Testis (tissue), 3 donors: ENCODE data around the gene ADAMTS6. TPM values are rescaled to one million over a fixed set of nuclear protein-coding genes. Genes with fewer than 3 reads are reported as not detected.

Experiments
- DNase-seq: peaks from one replicate; pipeline ENCODE4 v3.0.0-alpha.2; 2019
- H3K27ac ChIP-seq, 2 donors: fragments of 200-600 bp; sonication (generic); one replicate each; pipeline ENCODE4 v1.5.1; 2019
- H3K27me3 ChIP-seq: fragments of 200-600 bp; sonication (generic); one replicate; pipeline ENCODE4 v1.5.1; 2019
- H3K36me3 ChIP-seq: fragments of 200-600 bp; sonication (generic); one replicate; pipeline ENCODE4 v1.5.1; 2017; ENCODE audit warnings: low read depth; ENCODE audit errors: missing control alignments
- H3K4me1 ChIP-seq: fragments of 200-600 bp; sonication (generic); one replicate; pipeline ENCODE4 v1.5.1; 2019
- H3K4me3 ChIP-seq, 2 donors: fragments of 200-600 bp; sonication (generic); one replicate each; pipeline ENCODE4 v1.5.1; 2017 to 2019
- H3K9me3 ChIP-seq: fragments of 200-600 bp; sonication (generic); one replicate; pipeline ENCODE4 v1.5.1; 2017
- POLR2A ChIP-seq: fragments of 450-650 bp; IDR thresholded peaks from one replicate; pipeline ENCODE4 v1.6.1; 2017; ENCODE audit warnings: antibody characterized with exemption, mild to moderate bottlenecking, moderate library complexity
- WGBS, 2 donors: methylation state at CpG; one replicate each; pipeline ENCODE4 v1.1.5; 2018; 5-methylcytosine and 5-hydroxymethylcytosine counted together
- intact Hi-C: fragments of 100-400 bp; cut with DNase I; formaldehyde crosslinking; loops from one replicate; pipeline ENCODE4 v1.15.1; 2023; ENCODE audit warnings: low total_unique reads
- polyA plus RNA-seq: library from polyadenylated mRNA; stranded (reverse); fragments of 350-450 nt; fragmentation: Illumina TruSeq; extraction: RNeasy Lipid Tissue Mini Kit (QIAGEN cat#74804); gene quantifications from one replicate; pipeline ENCODE4 v1.2.3, GENCODE V29; 2014; ENCODE audit warnings: low read depth, low replicate concordance; ENCODE audit not compliant: insufficient read depth
- total RNA-seq, 2 donors: library from RNA; depleted of rRNA; stranded (reverse); fragments of >200 nt; gene quantifications; one replicate each; pipeline ENCODE4 v1.2.3, GENCODE V29; 2016
- TF ChIP-seq, protein P1 (sequence below), 3 experiments: fragments of 450-650 bp in 2 of 3; fragments of 200-600 bp in 1 of 3; sonication (generic) in 1 of 3; IDR thresholded peaks; one replicate each; pipeline ENCODE4 v1.5.1; 2016 to 2019; ENCODE audit warnings: antibody characterized with exemption in 3 of 3, mild to moderate bottlenecking in 2 of 3, moderate library complexity in 1 of 3

ADAMTS6 gene
- total and polyA plus RNA-seq, 3 donors from 2014 or later = 4.1 to 43.1 (median 25.5) TPM

DNA sequence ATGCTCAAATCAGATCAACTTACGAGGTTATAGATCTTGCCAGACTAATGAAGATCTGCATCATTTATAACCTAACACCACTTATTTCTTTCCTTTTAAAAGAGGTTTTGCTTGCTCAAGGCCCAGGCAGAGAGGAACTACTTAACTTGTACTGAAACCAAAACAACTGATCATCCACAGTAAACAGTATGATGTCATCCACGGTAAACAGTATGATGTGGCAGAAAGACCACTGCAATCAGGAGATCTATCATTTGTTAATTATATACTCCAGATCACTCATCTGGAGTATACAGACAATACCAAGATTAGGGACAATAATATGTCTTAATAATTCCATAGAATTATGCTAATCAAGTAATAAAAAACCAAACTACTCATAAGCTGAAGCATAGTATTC lies 116.8 kb downstream of the ADAMTS6 start:
- Histone ChIP-seq H3K27ac (no peak overlapping the region), H3K27me3 (no peaks in the 10 kb centered on the region), H3K9me3 (no peaks in the 10 kb centered on the region), H3K4me3 (no peak overlapping the region), H3K36me3 (no peaks in the 10 kb centered on the region), H3K4me1 (no peaks in the 10 kb centered on the region)
- intact Hi-C loops = no loop called here
- TF ChIP-seq POLR2A = no peak
- TF ChIP-seq, protein P1, sequence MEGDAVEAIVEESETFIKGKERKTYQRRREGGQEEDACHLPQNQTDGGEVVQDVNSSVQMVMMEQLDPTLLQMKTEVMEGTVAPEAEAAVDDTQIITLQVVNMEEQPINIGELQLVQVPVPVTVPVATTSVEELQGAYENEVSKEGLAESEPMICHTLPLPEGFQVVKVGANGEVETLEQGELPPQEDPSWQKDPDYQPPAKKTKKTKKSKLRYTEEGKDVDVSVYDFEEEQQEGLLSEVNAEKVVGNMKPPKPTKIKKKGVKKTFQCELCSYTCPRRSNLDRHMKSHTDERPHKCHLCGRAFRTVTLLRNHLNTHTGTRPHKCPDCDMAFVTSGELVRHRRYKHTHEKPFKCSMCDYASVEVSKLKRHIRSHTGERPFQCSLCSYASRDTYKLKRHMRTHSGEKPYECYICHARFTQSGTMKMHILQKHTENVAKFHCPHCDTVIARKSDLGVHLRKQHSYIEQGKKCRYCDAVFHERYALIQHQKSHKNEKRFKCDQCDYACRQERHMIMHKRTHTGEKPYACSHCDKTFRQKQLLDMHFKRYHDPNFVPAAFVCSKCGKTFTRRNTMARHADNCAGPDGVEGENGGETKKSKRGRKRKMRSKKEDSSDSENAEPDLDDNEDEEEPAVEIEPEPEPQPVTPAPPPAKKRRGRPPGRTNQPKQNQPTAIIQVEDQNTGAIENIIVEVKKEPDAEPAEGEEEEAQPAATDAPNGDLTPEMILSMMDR (IDR thresholded peaks at IDR 0.05) = no peak
- WGBS, 2 donors = 94 to 97% methylated on average over 2 of the region's 2 CpGs
- DNase-seq = no peak

DNA sequence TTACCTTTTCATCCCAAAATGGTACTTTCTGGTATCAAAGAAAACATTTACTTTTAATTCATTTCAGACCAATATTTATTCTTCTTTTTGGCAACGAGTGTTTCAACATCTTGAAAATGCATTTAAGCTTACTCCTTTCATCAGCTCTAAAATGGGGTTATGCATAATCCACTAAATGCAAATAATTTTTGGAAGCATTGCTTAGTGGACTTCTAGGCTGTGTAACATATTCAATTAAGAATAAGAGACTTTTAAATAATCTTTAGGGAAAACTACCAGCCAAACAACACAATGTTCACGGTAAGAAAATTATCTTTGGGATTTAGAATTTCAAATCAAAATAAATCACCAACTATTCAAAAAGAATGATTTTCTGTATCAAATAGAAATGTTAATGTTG lies 118.2 kb downstream of the ADAMTS6 start:
- no peak for DNase-seq
- intact Hi-C loops = no loop called here
- WGBS, 2 donors = 73 to 74% methylated on average over 2 of the region's 2 CpGs
- Histone ChIP-seq H3K4me1 (no peaks in the 10 kb centered on the region), H3K27ac (no peak overlapping the region), H3K9me3 (no peaks in the 10 kb centered on the region), H3K4me3 (no peak overlapping the region), H3K27me3 (no peaks in the 10 kb centered on the region), H3K36me3 (no peaks in the 10 kb centered on the region)
- TF ChIP-seq, protein P1 (IDR thresholded peaks at IDR 0.05) = no peak
- no peak for TF ChIP-seq POLR2A

DNA sequence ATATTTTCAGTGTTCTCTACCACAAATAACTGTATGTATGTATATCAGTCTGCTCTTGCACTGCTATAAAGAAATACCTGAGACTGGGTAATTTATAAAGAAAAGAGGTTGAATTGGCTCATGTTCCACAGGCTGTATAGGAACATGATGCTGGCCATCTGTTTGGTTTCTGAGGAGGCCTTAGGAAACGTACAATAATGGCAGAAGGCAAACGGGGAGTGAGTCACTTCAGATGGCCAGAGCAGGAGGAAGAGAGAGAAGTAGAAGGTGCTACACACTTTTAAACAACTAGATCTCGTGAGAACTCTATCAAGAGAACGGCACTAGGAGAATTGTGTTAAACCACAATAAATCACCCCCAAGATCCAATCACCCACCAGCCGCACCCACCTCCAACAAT lies 121.7 kb downstream of the ADAMTS6 start:
- Histone ChIP-seq H3K27me3 (no peaks in the 10 kb centered on the region), H3K27ac (no peak overlapping the region), H3K9me3 (no peaks in the 10 kb centered on the region), H3K4me1 (no peaks in the 10 kb centered on the region), H3K4me3 (no peak overlapping the region), H3K36me3 (no peaks in the 10 kb centered on the region)
- intact Hi-C loops = no loop called here
- TF ChIP-seq, protein P1 (IDR thresholded peaks at IDR 0.05) = no peak
- no peak for TF ChIP-seq POLR2A
- 72 to 79% methylated on average over 5 of the region's 5 CpGs for WGBS, 2 donors
- DNase-seq = no peak

DNA sequence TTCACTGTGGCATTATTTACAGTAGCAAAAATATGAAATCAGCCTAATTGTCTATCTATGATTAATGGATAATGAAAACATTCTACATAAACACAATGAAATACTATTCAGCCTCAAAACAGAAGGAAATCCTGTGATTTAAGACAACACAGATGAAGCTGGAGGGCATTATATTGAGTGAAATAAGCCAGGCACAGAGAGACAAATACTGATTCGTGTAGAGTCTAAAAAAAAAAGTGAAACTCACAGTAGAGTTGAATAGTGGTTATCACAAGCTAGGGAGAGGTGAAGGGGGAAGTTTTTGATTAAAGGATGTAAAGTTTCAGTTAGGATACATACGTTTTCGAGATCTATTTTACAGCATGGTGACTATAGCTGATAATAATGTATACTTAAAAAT lies 122.2 kb downstream of the ADAMTS6 start:
- no peaks in the 10 kb centered on the region for H3K4me1 ChIP-seq

DNA sequence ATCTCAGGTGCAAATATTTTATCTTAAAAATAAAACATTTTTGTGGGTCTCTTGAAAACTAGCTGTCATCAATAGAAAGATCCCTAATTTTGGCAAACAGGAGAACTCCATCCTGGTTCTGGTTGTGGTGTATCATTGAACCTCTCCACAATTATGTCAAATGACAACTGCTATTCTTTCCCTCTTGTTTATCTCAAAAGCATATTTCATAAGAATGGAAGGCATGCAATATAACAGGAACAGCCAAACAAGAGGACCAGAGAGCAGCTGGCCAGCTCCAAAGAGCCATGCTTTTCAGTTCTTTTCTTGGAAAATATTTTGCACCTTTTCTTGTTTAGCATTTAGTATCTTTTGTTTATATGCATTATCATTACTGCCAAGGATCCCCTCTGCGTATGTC lies 125.4 kb downstream of the ADAMTS6 start:
- DNase-seq = no peak
- no peaks in the 10 kb centered on the region for H3K36me3 ChIP-seq
- no peak for TF ChIP-seq POLR2A
- TF ChIP-seq, protein P1 (IDR thresholded peaks at IDR 0.05) = no peak
- 67 to 78% methylated on average over 1 of the region's 1 CpG for WGBS, 2 donors
- H3K27ac ChIP-seq = no peak overlapping the region
- H3K27me3 ChIP-seq = no peaks in the 10 kb centered on the region
- intact Hi-C loops = no loop called here
- H3K4me3 ChIP-seq = no peak overlapping the region
- H3K9me3 ChIP-seq = no peaks in the 10 kb centered on the region
- no peaks in the 10 kb centered on the region for H3K4me1 ChIP-seq

More for the DNA sequence above, 122.2 kb downstream of the ADAMTS6 start:
- 76 to 80% methylated on average over 3 of the region's 3 CpGs for WGBS, 2 donors
- H3K9me3 ChIP-seq = no peaks in the 10 kb centered on the region
- no peak overlapping the region for H3K4me3 ChIP-seq
- no peaks in the 10 kb centered on the region for H3K27me3 ChIP-seq
- H3K36me3 ChIP-seq = no peaks in the 10 kb centered on the region
- DNase-seq = no peak
- TF ChIP-seq POLR2A = no peak
- TF ChIP-seq, protein P1 (IDR thresholded peaks at IDR 0.05) = no peak
- no peak overlapping the region for H3K27ac ChIP-seq
- intact Hi-C loops = no loop called here
